Prostate gland (tissue), 2 donors: Measurements from ENCODE around the gene TBC1D5.

Experiments used
- POLR2A ChIP-seq: fragments of 450-650 bp; IDR thresholded peaks from one replicate; pipeline ENCODE4 v1.6.1; 2016; ENCODE audit warnings: antibody characterized with exemption, mild to moderate bottlenecking
- POLR2AphosphoS5 ChIP-seq: sonication (generic); formaldehyde crosslinking; IDR thresholded peaks from one replicate; pipeline ENCODE4 v1.6.1; 2017; ENCODE audit warnings: antibody characterized with exemption
- TF ChIP-seq, protein P1 (sequence below), 4 experiments: fragments of 200-600 bp in 2 of 4; fragments of 450-650 bp in 2 of 4; sonication (generic) in 2 of 4; IDR thresholded peaks; 1 replicate in 3 of 4; 2 replicates in 1 of 4; pipeline ENCODE4 v1.5.1; 2016 to 2019; ENCODE audit warnings: antibody characterized with exemption in 4 of 4, mild to moderate bottlenecking in 2 of 4, moderate library complexity in 2 of 4

DNA sequence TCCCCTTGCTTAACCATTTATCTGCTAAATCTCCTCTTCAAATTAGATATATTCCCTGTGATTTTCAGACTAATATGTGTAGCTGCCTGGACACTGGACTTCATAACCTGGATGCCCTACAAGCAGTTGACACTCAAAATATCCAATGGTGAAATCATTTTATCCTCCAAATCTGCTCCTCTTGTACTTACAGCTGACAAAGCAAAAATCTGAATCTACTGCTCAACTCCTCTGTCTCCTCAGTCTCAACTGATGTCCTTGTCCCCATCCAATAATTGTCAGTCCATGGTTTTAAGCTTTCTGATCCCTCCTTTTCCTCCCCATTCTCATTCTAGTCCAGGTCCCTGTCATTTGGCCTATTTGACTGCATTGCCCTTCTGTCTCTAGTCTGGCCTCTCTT, 411.8 kb downstream of the TBC1D5 start:
- TF ChIP-seq, protein P1, sequence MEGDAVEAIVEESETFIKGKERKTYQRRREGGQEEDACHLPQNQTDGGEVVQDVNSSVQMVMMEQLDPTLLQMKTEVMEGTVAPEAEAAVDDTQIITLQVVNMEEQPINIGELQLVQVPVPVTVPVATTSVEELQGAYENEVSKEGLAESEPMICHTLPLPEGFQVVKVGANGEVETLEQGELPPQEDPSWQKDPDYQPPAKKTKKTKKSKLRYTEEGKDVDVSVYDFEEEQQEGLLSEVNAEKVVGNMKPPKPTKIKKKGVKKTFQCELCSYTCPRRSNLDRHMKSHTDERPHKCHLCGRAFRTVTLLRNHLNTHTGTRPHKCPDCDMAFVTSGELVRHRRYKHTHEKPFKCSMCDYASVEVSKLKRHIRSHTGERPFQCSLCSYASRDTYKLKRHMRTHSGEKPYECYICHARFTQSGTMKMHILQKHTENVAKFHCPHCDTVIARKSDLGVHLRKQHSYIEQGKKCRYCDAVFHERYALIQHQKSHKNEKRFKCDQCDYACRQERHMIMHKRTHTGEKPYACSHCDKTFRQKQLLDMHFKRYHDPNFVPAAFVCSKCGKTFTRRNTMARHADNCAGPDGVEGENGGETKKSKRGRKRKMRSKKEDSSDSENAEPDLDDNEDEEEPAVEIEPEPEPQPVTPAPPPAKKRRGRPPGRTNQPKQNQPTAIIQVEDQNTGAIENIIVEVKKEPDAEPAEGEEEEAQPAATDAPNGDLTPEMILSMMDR (IDR thresholded peaks at IDR 0.05): no peak
- TF ChIP-seq POLR2A (no peak), POLR2AphosphoS5 (no peak)
